NCI-H446 treated with DMSO at 0.1 percent for 48 hours (cell line): ENCODE results near the gene RIOK3.
"Not testable (repeated sequence)": the region's sequence is repeated elsewhere in the genome, so short reads cannot be mapped to it uniquely, and the experiment has no call there.

Experiments used
- DNase-seq: peaks from one replicate; lab custom pipeline; 2025; lab: John Stamatoyannopoulos, UW

Gene RIOK3

GRCh38 chr18:23451491-23451890, 1.6 kb upstream of the RIOK3 start:
- no peak for DNase-seq

GRCh38 chr18:23452347-23452727, 750 bp upstream of the RIOK3 start:
- no peak for DNase-seq

- DNase-seq, result no peak
Measured at GRCh38 chr18:23453680-23454058, 582 bp downstream of the RIOK3 start.

GRCh38 chr18:23456835-23457234, 3.7 kb downstream of the RIOK3 start:
- DNase-seq, result no peak

GRCh38 chr18:23458830-23459529, 5.9 kb downstream of the RIOK3 start:
- DNase-seq, result peak; percentile 5

GRCh38 chr18:23459530-23459921, 6.4 kb downstream of the RIOK3 start:
- no peak for DNase-seq

GRCh38 chr18:23460285-23461273, 7.5 kb downstream of the RIOK3 start:
- no peak for DNase-seq

GRCh38 chr18:23462876-23463275, 9.8 kb downstream of the RIOK3 start:
- DNase-seq, result no peak

- no peak for DNase-seq
Measured at GRCh38 chr18:23468753-23469459, 15.8 kb downstream of the RIOK3 start.

- DNase-seq, result no peak
Measured at GRCh38 chr18:23470620-23471387, 17.7 kb downstream of the RIOK3 start.

- no peak for DNase-seq
Measured at GRCh38 chr18:23471486-23471885, 18.4 kb downstream of the RIOK3 start.

GRCh38 chr18:23479829-23480505, 26.9 kb downstream of the RIOK3 start:
- DNase-seq, result no peak

- DNase-seq, result peak; percentile 2
Measured at GRCh38 chr18:23484561-23485182, 31.6 kb downstream of the RIOK3 start.

GRCh38 chr18:23485386-23485785, 32.3 kb downstream of the RIOK3 start:
- DNase-seq, result no peak

GRCh38 chr18:23487738-23488570, 34.9 kb downstream of the RIOK3 start:
- no peak for DNase-seq

GRCh38 chr18:23489586-23489985, 36.5 kb downstream of the RIOK3 start:
- not testable (repeated sequence) for DNase-seq

- no peak for DNase-seq
Measured at GRCh38 chr18:23493654-23494053, 40.6 kb downstream of the RIOK3 start.

GRCh38 chr18:23494992-23495391, 41.9 kb downstream of the RIOK3 start:
- DNase-seq, result no peak

GRCh38 chr18:23495723-23496440, 42.8 kb downstream of the RIOK3 start:
- no peak for DNase-seq
